ENCODE measurements around the gene KXD1. TPM values are rescaled to one million over a fixed set of nuclear protein-coding genes. Genes with fewer than 3 reads are reported as not detected.

The KXD1 gene
- total RNA-seq, 1 donor from 2014 or later: 62.4 TPM

DNA sequence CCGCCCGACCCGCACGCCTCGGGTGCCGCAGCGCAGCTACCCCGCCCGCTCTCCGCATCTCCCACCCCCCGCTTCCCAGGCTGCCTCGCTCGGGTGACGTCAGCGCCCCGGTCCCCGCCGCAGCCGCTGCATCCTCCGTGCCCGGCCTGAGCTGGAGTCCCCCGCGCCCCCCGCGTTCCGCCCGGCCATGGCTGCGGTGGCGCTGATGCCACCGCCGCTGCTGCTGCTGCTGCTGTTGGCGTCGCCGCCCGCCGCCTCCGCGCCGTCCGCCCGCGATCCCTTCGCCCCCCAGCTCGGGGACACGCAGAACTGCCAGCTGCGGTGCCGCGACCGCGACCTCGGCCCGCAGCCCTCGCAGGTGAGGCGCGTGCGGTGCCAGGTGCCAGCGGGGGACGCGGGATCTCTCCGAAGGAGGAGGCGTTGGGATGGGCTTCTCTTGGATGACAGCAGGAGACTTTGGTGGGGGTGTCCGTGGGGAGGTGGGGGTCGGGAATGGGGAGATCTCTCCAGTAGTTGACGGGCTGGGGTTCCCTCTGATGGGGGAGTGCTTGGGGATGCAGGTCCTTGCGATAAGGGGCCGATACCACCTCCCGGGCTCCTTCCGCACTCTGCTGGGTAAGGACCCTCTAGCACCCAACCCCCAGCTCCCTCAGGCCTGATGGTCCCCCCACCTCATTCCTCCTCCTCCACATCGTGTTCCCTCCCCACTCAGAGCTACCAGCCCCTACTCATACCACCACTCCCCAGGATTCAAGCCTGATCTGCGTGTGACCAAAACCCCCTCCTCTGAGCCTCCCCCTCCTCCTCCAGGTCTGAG, 55.3 kb downstream of the KXD1 start, which contains the start of gene TMEM59L:
TSS of gene TMEM59L (plus strand) at position 99 of the 817 bp plus-strand sequence. CDS start at position 188, 89 bp downstream.
- DNase-seq (ENCODE audit: low spot score): no peak

DNA sequence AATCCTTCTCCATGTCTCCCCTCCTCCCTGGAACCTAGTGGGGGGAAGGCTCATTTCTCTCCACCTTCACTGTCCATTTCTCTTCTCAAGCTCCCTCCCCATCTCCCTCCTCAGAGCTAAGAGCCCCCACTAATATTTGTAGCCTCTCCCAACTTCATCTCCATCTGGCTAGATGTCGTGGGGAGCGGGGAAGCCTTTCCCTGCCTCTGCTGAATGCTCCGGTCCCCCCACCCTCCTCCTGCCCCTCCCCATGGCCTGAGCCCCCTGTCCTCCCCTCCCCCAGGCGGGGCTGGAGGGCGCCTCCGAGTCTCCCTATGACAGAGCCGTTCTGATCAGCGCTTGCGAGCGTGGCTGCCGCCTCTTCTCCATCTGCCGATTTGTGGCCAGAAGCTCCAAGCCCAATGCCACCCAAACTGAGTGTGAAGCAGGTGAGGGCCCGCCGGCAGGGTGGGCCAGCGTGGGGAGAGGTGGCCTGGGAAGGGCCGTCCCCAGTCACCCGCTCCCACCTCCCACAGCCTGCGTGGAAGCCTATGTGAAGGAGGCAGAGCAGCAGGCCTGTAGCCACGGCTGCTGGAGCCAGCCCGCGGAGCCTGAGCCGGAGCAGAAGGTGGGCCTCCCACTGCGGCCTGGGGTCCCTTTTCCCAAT, 56.0 kb downstream of the KXD1 start:
- no peak for DNase-seq (ENCODE audit: low spot score)

GRCh38 chr19:18616023-18616422, 58.4 kb downstream of the KXD1 start:
- no peak for DNase-seq (ENCODE audit: low spot score)

DNA sequence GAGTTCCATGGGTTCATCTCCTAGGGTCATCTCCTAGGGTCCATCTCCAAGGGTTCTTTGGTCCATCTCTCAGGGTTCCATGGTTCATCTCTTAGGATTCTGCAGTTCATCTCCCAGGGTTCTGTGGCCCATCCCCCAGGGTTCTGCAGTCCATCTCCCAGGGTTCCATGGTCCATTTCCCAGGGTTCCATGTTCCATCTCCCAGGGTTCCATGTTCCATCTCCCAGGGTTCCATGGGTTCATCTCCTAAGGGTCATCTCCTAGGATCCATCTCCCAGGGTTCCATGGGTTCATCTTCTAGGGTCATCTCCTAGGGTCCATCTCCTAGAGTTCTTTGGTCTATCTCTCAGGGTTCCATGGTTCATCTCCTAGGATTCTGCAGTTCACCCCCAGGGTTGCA, 59.9 kb downstream of the KXD1 start:
- no peak for DNase-seq (ENCODE audit: low spot score)

DNA sequence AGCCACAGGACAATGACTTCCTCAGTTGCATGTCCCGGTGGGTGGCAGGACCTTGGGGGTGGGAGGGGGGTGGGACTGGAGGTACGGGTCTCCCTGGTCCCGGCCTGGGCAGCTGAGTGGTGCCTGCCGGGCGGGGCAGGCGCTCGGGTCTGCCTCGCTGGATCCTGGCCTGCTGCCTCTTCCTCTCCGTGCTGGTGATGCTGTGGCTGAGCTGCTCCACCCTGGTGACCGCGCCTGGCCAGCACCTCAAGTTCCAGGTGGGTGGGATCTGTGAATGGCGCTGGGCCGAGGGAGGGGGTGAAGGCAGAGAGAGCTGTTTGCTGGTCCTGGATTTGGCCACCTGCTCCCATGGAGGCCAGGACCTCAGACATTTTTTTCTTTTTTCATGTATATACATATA, 60.6 kb downstream of the KXD1 start:
- no peak for DNase-seq (ENCODE audit: low spot score)

Other genes starting within 250 kb of the KXD1 start
- 37.6 TPM for gene LSM4, start 234.8 kb upstream of the KXD1 start, total RNA-seq (ENCODE audit: insufficient read depth, low replicate concordance)
- 11.8 TPM for gene PGPEP1, start 217.3 kb upstream of the KXD1 start, total RNA-seq (ENCODE audit: insufficient read depth, low replicate concordance)
- not detected for gene GDF15, start 171.7 kb upstream of the KXD1 start, total RNA-seq (ENCODE audit: insufficient read depth, low replicate concordance)
- gene LRRC25, start 160.2 kb upstream of the KXD1 start, total RNA-seq (ENCODE audit: insufficient read depth, low replicate concordance): 2.9 TPM
- gene SSBP4, start 138.5 kb upstream of the KXD1 start, total RNA-seq (ENCODE audit: insufficient read depth, low replicate concordance): 24.8 TPM
- 20.5 TPM for gene ISYNA1, start 119.7 kb upstream of the KXD1 start, total RNA-seq (ENCODE audit: insufficient read depth, low replicate concordance)
- 22.6 TPM for gene ELL, start 35.8 kb upstream of the KXD1 start, total RNA-seq (ENCODE audit: insufficient read depth, low replicate concordance)
- 149 TPM for gene FKBP8, start 14.3 kb upstream of the KXD1 start, total RNA-seq (ENCODE audit: insufficient read depth, low replicate concordance)
- gene UBA52, start 14.0 kb downstream of the KXD1 start, total RNA-seq (ENCODE audit: insufficient read depth, low replicate concordance): 513 TPM
- gene REX1BD, start 30.9 kb downstream of the KXD1 start, total RNA-seq (ENCODE audit: insufficient read depth, low replicate concordance): 20.7 TPM
- 10.1 TPM for gene CRLF1, start 48.9 kb downstream of the KXD1 start, total RNA-seq (ENCODE audit: insufficient read depth, low replicate concordance)
- 6.3 TPM for gene TMEM59L, start 55.0 kb downstream of the KXD1 start, total RNA-seq (ENCODE audit: insufficient read depth, low replicate concordance)
- 4.6 TPM for gene KLHL26, start 79.2 kb downstream of the KXD1 start, total RNA-seq (ENCODE audit: insufficient read depth, low replicate concordance)
- gene CRTC1, start 125.8 kb downstream of the KXD1 start, total RNA-seq (ENCODE audit: insufficient read depth, low replicate concordance): 1.4 TPM
- 162 TPM for gene COMP, start 233.4 kb downstream of the KXD1 start, total RNA-seq (ENCODE audit: insufficient read depth, low replicate concordance)

Measured in umbilical cord (tissue), 2 donors.